CD4-positive, alpha-beta T cell (primary cell): ENCODE data around the gene LGALS14. TPM values are rescaled to one million over a fixed set of nuclear protein-coding genes. Genes with fewer than 3 reads are reported as not detected.
"Not testable (repeated sequence)": the region's sequence is repeated elsewhere in the genome, so short reads cannot be mapped to it uniquely, and the experiment has no call there.

ENCODE experiments used
- ATAC-seq: fragments of 200-7000 bp; cut with Tn5 transposase; one replicate; pipeline ENCODE4 v1.10.0; 2022; ENCODE audit warnings: mild to moderate bottlenecking; ENCODE audit not compliant: poor library complexity
- CTCF ChIA-PET: fragments of 350-600 bp; sonication (Branson Sonifier 250); formaldehyde crosslinking; loops from one replicate; lab custom pipeline; 2021; ENCODE audit warnings: antibody characterized with exemption, inconsistent platforms; lab: Charles Lee
- POLR2A ChIA-PET: fragments of 350-600 bp; sonication (Branson Sonifier 250); formaldehyde crosslinking; loops from one replicate; lab custom pipeline; 2021; ENCODE audit warnings: antibody characterized with exemption, inconsistent platforms; lab: Charles Lee
- DNase-seq, 14 experiments: peaks; one replicate each; pipeline ENCODE4 v3.0.0-alpha.2; 2013 to 2020; ENCODE audit warnings: mixed read lengths in 2 of 14
- H3K27ac ChIP-seq, 2 donors: one replicate each; pipeline versions ENCODE4 v1.5.1 to v1.7.0; 2013; ENCODE audit warnings: low read length in 2 of 2, low read depth in 1 of 2, mild to moderate bottlenecking in 1 of 2
- H3K27me3 ChIP-seq, 2 experiments: 1 replicate in 1 of 2; 2 replicates in 1 of 2; pipeline versions ENCODE4 v1.6.1 to v1.7.0; 2013; ENCODE audit warnings: low read length in 2 of 2, control low read depth in 1 of 2, mild to moderate bottlenecking in 1 of 2, moderate library complexity in 1 of 2; ENCODE audit not compliant: insufficient read depth in 2 of 2, control insufficient read depth in 1 of 2
- H3K36me3 ChIP-seq: one replicate; pipeline ENCODE4 v1.6.1; 2013; ENCODE audit warnings: low read length, control low read depth; ENCODE audit not compliant: insufficient read depth
- H3K4me1 ChIP-seq: one replicate; pipeline ENCODE4 v1.6.1; 2013; ENCODE audit warnings: low read length, control low read depth; ENCODE audit not compliant: insufficient read depth
- H3K4me3 ChIP-seq: one replicate; pipeline ENCODE4 v1.5.1; 2013; ENCODE audit warnings: mild to moderate bottlenecking, low read length, moderate library complexity
- H3K9me3 ChIP-seq, 2 experiments: 1 replicate in 1 of 2; 2 replicates in 1 of 2; pipeline versions ENCODE4 v1.6.1 to v1.7.0; 2013; ENCODE audit warnings: low read length in 2 of 2, mild to moderate bottlenecking in 2 of 2, control low read depth in 1 of 2, moderate library complexity in 1 of 2; ENCODE audit not compliant: control insufficient read depth in 1 of 2, insufficient read depth in 1 of 2
- H3K27ac Mint-ChIP-seq: one replicate; pipeline ENCODE4 v1.8.0; 2020; ENCODE audit warnings: mixed read lengths
- H3K27me3 Mint-ChIP-seq: one replicate; pipeline ENCODE4 v1.8.0; 2021; ENCODE audit warnings: mixed read lengths
- H3K36me3 Mint-ChIP-seq: one replicate; pipeline ENCODE4 v1.8.0; 2021; ENCODE audit warnings: low read depth, mixed read lengths
- H3K4me1 Mint-ChIP-seq: one replicate; pipeline ENCODE4 v1.8.0; 2021; ENCODE audit warnings: low read depth, mixed read lengths
- H3K4me3 Mint-ChIP-seq: one replicate; pipeline ENCODE4 v1.8.0; 2020; ENCODE audit warnings: mild to moderate bottlenecking, mixed read lengths
- H3K9me3 Mint-ChIP-seq: one replicate; pipeline ENCODE4 v1.8.0; 2020; ENCODE audit warnings: mixed read lengths
- intact Hi-C, 2 experiments: fragments of 100-400 bp; cut with DNase I in 1 of 2; cut with micrococcal nuclease in 1 of 2; formaldehyde crosslinking; loops; one replicate each; pipeline versions ENCODE4 v1.15.1 to v1.9.0; 2023 to 2025; cut with DNase I, micrococcal nuclease
- total RNA-seq, 174 experiments: library from RNA in 2 of 174; stranded (reverse) in 2 of 174; gene quantifications; one replicate each; pipeline ENCODE4 v1.2.3 and lab custom pipeline; 2021 to 2026
- TF ChIP-seq, protein P1 (sequence below): fragments of 200-600 bp; IDR thresholded peaks from one replicate; pipeline ENCODE4 v1.8.0; 2022; ENCODE audit warnings: antibody characterized with exemption, mild to moderate bottlenecking

Gene LGALS14
- total RNA-seq, 2 experiments from 2014 or later = not detected

DNA sequence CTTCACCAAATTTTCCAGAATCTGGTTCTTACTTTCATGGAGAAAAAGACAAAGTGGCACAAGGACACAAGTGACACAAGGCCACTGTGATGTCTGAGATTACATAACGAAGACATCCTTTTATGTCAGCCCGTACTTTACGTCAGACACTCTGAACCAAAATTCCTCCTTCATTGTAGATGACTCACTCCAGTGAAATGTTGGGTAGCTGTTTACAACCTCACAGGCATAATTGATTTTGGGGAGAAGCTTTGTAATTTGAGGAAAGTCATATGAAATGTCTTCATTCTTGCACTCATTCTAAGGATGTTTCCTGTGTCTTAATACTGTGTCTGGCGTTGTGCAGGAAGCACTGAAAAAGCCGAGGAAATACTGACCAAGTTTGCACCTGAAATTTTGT is 20.0 kb upstream of the LGALS14 start:
- no peaks in the 10 kb centered on the region for H3K36me3 ChIP-seq
- H3K27me3 Mint-ChIP-seq = peaks cover 16% of the 10 kb centered on the region
- TF ChIP-seq, protein P1, sequence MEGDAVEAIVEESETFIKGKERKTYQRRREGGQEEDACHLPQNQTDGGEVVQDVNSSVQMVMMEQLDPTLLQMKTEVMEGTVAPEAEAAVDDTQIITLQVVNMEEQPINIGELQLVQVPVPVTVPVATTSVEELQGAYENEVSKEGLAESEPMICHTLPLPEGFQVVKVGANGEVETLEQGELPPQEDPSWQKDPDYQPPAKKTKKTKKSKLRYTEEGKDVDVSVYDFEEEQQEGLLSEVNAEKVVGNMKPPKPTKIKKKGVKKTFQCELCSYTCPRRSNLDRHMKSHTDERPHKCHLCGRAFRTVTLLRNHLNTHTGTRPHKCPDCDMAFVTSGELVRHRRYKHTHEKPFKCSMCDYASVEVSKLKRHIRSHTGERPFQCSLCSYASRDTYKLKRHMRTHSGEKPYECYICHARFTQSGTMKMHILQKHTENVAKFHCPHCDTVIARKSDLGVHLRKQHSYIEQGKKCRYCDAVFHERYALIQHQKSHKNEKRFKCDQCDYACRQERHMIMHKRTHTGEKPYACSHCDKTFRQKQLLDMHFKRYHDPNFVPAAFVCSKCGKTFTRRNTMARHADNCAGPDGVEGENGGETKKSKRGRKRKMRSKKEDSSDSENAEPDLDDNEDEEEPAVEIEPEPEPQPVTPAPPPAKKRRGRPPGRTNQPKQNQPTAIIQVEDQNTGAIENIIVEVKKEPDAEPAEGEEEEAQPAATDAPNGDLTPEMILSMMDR = no peak
- H3K27me3 ChIP-seq = no peaks in the 10 kb centered on the region
- no peak for DNase-seq
- peaks cover 21% of the 10 kb centered on the region for H3K4me1 ChIP-seq
- H3K4me3 Mint-ChIP-seq = no peak overlapping the region
- no peaks in the 10 kb centered on the region for H3K36me3 Mint-ChIP-seq
- ChIA-PET CTCF (no interaction called here), POLR2A (no interaction called here)
- no peak for ATAC-seq
- H3K9me3 ChIP-seq = no peaks in the 10 kb centered on the region
- no peak overlapping the region for H3K4me3 ChIP-seq
- no peak overlapping the region for H3K27ac Mint-ChIP-seq
- intact Hi-C loops = no loop called here
- no peaks in the 10 kb centered on the region for H3K9me3 Mint-ChIP-seq
- H3K4me1 Mint-ChIP-seq = peaks cover 20% of the 10 kb centered on the region
- H3K27ac ChIP-seq = no peak overlapping the region

DNA sequence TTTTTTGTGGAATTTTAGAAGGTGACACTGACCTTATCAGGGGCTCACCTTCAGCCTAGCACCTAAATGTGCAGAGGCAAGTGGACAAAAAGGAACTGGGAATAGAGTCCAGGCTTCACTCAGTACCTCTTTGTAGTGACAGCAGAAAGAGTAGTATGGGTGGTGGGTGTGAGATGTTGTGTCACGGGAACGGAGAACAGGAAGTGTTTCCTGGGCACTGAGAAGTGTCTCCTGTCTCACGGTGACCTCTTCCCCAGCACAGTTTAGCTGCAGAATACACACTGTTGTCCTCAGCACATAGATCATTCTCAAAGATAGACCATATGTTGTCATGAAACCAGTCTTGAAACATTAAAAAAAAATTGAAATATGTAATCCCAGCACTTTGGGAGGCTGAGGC is 17.5 kb upstream of the LGALS14 start:
- no peaks in the 10 kb centered on the region for H3K36me3 Mint-ChIP-seq
- intact Hi-C loops = no loop called here

DNA sequence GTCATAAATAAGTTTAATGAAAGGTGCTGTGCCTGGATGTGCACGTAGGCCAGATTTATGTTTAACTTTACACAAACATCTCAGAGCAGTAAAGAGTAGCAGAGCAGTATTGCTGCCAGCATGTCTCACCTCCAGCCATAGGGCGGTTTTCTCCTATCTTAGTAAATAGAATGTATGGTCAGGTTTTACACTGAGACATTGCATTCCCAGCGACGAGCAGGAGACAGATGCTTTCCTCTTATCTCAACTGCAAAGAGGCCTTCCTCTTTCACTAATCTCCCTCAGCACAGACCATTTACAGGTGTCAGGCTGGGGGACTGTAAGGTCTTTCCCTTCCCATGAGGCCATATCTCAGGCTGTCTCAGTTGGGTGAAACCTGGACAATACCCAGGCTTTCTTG is 15.6 kb upstream of the LGALS14 start:
- intact Hi-C loops, H3K9me3 ChIP-seq, H3K36me3 Mint-ChIP-seq, H3K4me3 Mint-ChIP-seq, H3K27me3 ChIP-seq, ATAC-seq, CTCF ChIA-PET, POLR2A ChIA-PET, H3K4me1 ChIP-seq, H3K36me3 ChIP-seq, H3K4me3 ChIP-seq, H3K27ac Mint-ChIP-seq, H3K9me3 Mint-ChIP-seq, DNase-seq, H3K27ac ChIP-seq: not testable (repeated sequence)
- Mint-ChIP-seq H3K27me3 (peaks cover 29% of the 10 kb centered on the region), H3K4me1 (peaks cover 12% of the 10 kb centered on the region)

More for the DNA sequence above, 17.5 kb upstream of the LGALS14 start:
- ChIA-PET POLR2A (no interaction called here), CTCF (no interaction called here)
- no peaks in the 10 kb centered on the region for H3K27me3 ChIP-seq
- H3K27ac ChIP-seq = no peak overlapping the region
- peaks cover 12% of the 10 kb centered on the region for H3K4me1 Mint-ChIP-seq
- ATAC-seq (no peak), DNase-seq (no peak)
- peaks cover 21% of the 10 kb centered on the region for H3K27me3 Mint-ChIP-seq
- peaks cover 2% of the 10 kb centered on the region for H3K9me3 Mint-ChIP-seq
- peaks cover 6% of the 10 kb centered on the region for H3K4me1 ChIP-seq
- no peak overlapping the region for H3K27ac Mint-ChIP-seq
- TF ChIP-seq, protein P1 = no peak
- H3K4me3 Mint-ChIP-seq = no peak overlapping the region
- H3K9me3 ChIP-seq = peaks cover 0 to 6% of the 10 kb centered on the region in 2 experiments
- no peak overlapping the region for H3K4me3 ChIP-seq
- no peaks in the 10 kb centered on the region for H3K36me3 ChIP-seq

DNA sequence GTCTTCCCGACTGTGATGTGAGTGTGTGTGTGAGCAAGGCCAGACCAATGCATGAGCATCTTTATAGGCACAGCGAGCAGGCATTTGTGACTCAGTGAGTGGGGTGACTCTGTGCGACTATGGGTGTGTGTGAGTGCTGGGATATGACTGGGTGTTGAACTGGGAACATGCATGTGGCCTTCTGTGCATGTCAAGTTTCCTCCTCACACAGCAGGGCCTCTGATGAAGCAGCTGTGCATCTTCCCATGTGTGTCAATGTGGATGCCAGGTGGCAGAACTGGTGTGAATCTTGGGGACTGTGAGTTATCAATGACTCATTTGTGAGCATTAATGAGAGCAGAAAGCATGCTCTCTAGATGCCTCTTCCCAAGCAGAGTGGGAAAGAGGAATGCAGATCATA is 12.1 kb upstream of the LGALS14 start:
- no peak overlapping the region for H3K27ac ChIP-seq
- ChIA-PET CTCF (no interaction called here), POLR2A (no interaction called here)
- no peak overlapping the region for H3K27ac Mint-ChIP-seq
- ATAC-seq (no peak), DNase-seq (no peak)
- TF ChIP-seq, protein P1 = no peak
- H3K4me3 ChIP-seq = no peak overlapping the region
- H3K9me3 ChIP-seq = peaks cover 0 to 6% of the 10 kb centered on the region in 2 experiments
- no peak overlapping the region for H3K4me3 Mint-ChIP-seq
- H3K4me1 Mint-ChIP-seq = no peaks in the 10 kb centered on the region
- H3K36me3 ChIP-seq = no peaks in the 10 kb centered on the region
- H3K9me3 Mint-ChIP-seq = peaks cover 2% of the 10 kb centered on the region
- H3K4me1 ChIP-seq = no peaks in the 10 kb centered on the region
- H3K36me3 Mint-ChIP-seq = no peaks in the 10 kb centered on the region
- peaks cover 0 to 5% of the 10 kb centered on the region in 2 experiments for H3K27me3 ChIP-seq
- peaks cover 37% of the 10 kb centered on the region for H3K27me3 Mint-ChIP-seq
- intact Hi-C loops = no loop called here
